Measurements from ENCODE around the gene FOS. TPM values are rescaled to one million over a fixed set of nuclear protein-coding genes. Genes with fewer than 3 reads are reported as not detected.

FOS gene
- total RNA-seq, 1 experiment from 2014 or later = 23.9 TPM

DNA sequence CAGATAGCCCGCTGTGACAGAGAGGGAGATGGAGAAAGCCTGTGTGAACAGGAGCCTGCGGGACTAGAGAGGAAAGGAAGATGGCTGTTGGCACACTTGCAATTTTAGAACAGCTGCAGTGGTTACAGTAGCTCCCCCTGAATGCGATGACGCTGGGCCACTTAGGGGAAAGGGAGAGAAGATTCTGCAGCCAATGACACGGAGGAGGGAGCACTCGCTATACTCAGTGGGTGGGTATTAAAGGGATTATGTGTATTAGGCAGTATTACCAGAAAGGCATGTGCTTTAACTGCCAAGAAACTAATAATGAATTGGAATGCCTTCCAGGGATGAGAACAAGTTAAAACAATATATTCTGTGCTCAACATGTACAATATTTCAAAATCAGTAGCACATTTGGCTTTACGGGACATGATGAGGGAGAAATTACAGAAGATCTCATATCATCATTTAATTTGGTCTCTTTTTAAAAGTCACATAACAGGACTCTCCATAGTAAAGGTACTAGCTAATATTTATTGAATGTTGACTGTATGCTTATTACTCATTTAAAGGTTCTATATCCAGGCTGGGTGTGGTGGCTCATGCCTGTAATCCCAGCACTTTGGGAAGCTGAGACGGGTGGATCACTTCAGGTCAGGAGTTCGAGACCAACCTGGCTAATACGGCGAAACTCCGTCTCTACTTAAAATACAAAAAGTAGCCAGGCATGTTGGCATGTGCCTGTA is 35.9 kb upstream of the FOS start (continued):
- TF ChIP-seq CDX4 (CRISPR knock-in tag; IDR thresholded peaks at IDR 0.05; ENCODE audit: borderline replicate concordance) = no peak
- TF ChIP-seq FOXP1 (CRISPR knock-in tag; IDR thresholded peaks at IDR 0.05; ENCODE audit: borderline replicate concordance) = no peak
- TF ChIP-seq ETV6 (CRISPR knock-in tag; IDR thresholded peaks at IDR 0.05) = no peak
- TF ChIP-seq ZNF219 (CRISPR knock-in tag; IDR thresholded peaks at IDR 0.05; ENCODE audit: borderline replicate concordance) = no peak
- no peak for TF ChIP-seq ATF1 (CRISPR knock-in tag; IDR thresholded peaks at IDR 0.05)
- TF ChIP-seq MXD4 (CRISPR knock-in tag; IDR thresholded peaks at IDR 0.05; ENCODE audit: borderline replicate concordance) = no peak
- no peak for TF ChIP-seq SP1 (CRISPR knock-in tag; conservative IDR thresholded peaks at IDR 0.05)
- TF ChIP-seq ZNF396 (CRISPR knock-in tag; IDR thresholded peaks at IDR 0.05; ENCODE audit: borderline replicate concordance) = no peak
- TF ChIP-seq, protein P1, sequence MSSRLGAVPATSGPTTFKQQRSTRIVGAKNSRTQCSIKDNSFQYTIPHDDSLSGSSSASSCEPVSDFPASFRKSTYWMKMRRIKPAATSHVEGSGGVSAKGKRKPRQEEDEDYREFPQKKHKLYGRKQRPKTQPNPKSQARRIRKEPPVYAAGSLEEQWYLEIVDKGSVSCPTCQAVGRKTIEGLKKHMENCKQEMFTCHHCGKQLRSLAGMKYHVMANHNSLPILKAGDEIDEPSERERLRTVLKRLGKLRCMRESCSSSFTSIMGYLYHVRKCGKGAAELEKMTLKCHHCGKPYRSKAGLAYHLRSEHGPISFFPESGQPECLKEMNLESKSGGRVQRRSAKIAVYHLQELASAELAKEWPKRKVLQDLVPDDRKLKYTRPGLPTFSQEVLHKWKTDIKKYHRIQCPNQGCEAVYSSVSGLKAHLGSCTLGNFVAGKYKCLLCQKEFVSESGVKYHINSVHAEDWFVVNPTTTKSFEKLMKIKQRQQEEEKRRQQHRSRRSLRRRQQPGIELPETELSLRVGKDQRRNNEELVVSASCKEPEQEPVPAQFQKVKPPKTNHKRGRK (CRISPR knock-in tag; IDR thresholded peaks at IDR 0.05; ENCODE audit: borderline replicate concordance) = no peak
- TF ChIP-seq, protein P2, sequence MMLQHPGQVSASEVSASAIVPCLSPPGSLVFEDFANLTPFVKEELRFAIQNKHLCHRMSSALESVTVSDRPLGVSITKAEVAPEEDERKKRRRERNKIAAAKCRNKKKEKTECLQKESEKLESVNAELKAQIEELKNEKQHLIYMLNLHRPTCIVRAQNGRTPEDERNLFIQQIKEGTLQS (CRISPR knock-in tag; conservative IDR thresholded peaks at IDR 0.05) = no peak

DNA sequence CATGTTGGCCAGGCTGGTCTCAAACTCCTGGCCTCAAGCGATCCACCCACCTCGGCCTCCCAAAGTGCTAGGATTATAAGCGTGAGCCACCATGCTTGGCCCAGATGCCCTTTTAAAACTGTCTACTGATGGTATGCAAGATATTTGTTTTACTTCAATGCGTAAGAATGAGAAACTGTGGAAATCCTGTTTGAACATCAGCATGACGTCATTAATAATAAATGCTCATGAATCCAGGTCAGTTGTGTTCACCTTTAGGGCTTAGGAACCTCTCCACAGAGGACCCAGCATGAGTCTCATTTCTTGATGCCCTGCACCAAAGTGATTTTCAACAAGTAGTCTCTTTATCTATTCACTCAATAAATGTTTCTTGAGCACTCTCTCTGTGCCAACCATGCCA is 34.5 kb upstream of the FOS start:
- H3K27me3 Mint-ChIP-seq (ENCODE audit: low read depth) = no peaks in the 10 kb centered on the region
- no peak overlapping the region for H3K4me3 Mint-ChIP-seq
- POLR2A ChIA-PET = no interaction called here
- CTCF ChIA-PET = no interaction called here
- TF ChIP-seq, protein P3, sequence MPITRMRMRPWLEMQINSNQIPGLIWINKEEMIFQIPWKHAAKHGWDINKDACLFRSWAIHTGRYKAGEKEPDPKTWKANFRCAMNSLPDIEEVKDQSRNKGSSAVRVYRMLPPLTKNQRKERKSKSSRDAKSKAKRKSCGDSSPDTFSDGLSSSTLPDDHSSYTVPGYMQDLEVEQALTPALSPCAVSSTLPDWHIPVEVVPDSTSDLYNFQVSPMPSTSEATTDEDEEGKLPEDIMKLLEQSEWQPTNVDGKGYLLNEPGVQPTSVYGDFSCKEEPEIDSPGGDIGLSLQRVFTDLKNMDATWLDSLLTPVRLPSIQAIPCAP (CRISPR knock-in tag; IDR thresholded peaks at IDR 0.05) = no peak
- TF ChIP-seq EMX1 (CRISPR knock-in tag; IDR thresholded peaks at IDR 0.05) = no peak
- TF ChIP-seq ZNF121 (CRISPR knock-in tag; IDR thresholded peaks at IDR 0.05) = no peak
- TF ChIP-seq ZNF396 (CRISPR knock-in tag; IDR thresholded peaks at IDR 0.05; ENCODE audit: borderline replicate concordance) = no peak
- no peak for TF ChIP-seq OVOL2 (CRISPR knock-in tag; IDR thresholded peaks at IDR 0.05; ENCODE audit: borderline replicate concordance)
- no peak for TF ChIP-seq GTF2I (CRISPR knock-in tag; conservative IDR thresholded peaks at IDR 0.05)
- H3K9me3 Mint-ChIP-seq = no peaks in the 10 kb centered on the region
- H3K36me3 Mint-ChIP-seq = no peaks in the 10 kb centered on the region
- H3K27ac Mint-ChIP-seq = no peak overlapping the region
- H3K4me1 Mint-ChIP-seq = peaks cover 27% of the 10 kb centered on the region
- ATAC-seq = no peak
- DNase-seq (ENCODE audit: low spot score) = no peak

- H3K4me3 Mint-ChIP-seq = no peak overlapping the region
- no peaks in the 10 kb centered on the region for H3K36me3 Mint-ChIP-seq
- POLR2A ChIA-PET = no interaction called here
- H3K4me1 Mint-ChIP-seq = peaks cover 33% of the 10 kb centered on the region
- H3K27me3 Mint-ChIP-seq (ENCODE audit: low read depth) = no peaks in the 10 kb centered on the region
- H3K27ac Mint-ChIP-seq = no peak overlapping the region
- ATAC-seq (no peak), DNase-seq (ENCODE audit: low spot score) (no peak)
- H3K9me3 Mint-ChIP-seq = no peaks in the 10 kb centered on the region
- TF ChIP-seq ZNF121 (CRISPR knock-in tag; IDR thresholded peaks at IDR 0.05) (peak; percentile 70; the same call in 1 of the 2 replicates), PRDM15 (CRISPR knock-in tag; IDR thresholded peaks at IDR 0.05) (no peak)
- CTCF ChIA-PET = interaction anchor here (0.6 kb wide), 1 partner anchor 124 kb away, joined by 3 read pairs; no protein-coding TSS in a partner anchor
These were observed 31.9 kb upstream of the FOS start for GRCh38 chr14:75246546-75247285.

Measured in WTC11 (cell line).